CD14-positive monocyte (primary cell): ENCODE results near the gene HK1. TPM values are rescaled to one million over a fixed set of nuclear protein-coding genes. Genes with fewer than 3 reads are reported as not detected.

Experiments used
- DNase-seq, 3 donors: peaks; one replicate each; pipeline ENCODE4 v3.0.0-alpha.2; 2011 to 2022
- H2AFZ ChIP-seq: 2 replicates; pipeline ENCODE4 v1.6.0; 2012; ENCODE audit warnings: mild to moderate bottlenecking, low read depth, low read length, inconsistent platforms; ENCODE audit not compliant: insufficient read depth, poor library complexity, severe bottlenecking
- H3K27ac ChIP-seq, 2 donors: 1 replicate in 1 of 2; 2 replicates in 1 of 2; pipeline ENCODE4 v1.5.1; 2012 to 2013; ENCODE audit warnings: low read length in 2 of 2, control low read depth in 1 of 2, inconsistent platforms in 1 of 2, low read depth in 1 of 2, mild to moderate bottlenecking in 1 of 2
- H3K27me3 ChIP-seq, 2 donors: one replicate each; pipeline versions ENCODE4 v1.6.0 to v1.6.1; 2011 to 2013; ENCODE audit warnings: low read length in 2 of 2; ENCODE audit not compliant: control insufficient read depth in 2 of 2, insufficient read depth in 2 of 2
- H3K36me3 ChIP-seq, 2 donors: replicated peaks in 1 of 2; 1 replicate in 1 of 2; 2 replicates in 1 of 2; pipeline versions ENCODE4 v1.5.1 to v1.6.1; 2012 to 2013; ENCODE audit warnings: low read length in 2 of 2, control low read depth in 1 of 2, inconsistent platforms in 1 of 2, mild to moderate bottlenecking in 1 of 2; ENCODE audit not compliant: insufficient read depth in 2 of 2, control insufficient read depth in 1 of 2
- H3K4me1 ChIP-seq, 2 donors: 1 replicate in 1 of 2; 2 replicates in 1 of 2; pipeline versions ENCODE4 v1.5.1 to v1.6.1; 2012 to 2013; ENCODE audit warnings: low read length in 2 of 2, control low read depth in 1 of 2, inconsistent platforms in 1 of 2, mild to moderate bottlenecking in 1 of 2, moderate library complexity in 1 of 2; ENCODE audit not compliant: insufficient read depth in 2 of 2, control insufficient read depth in 1 of 2
- H3K4me2 ChIP-seq: replicated peaks from 2 replicates; pipeline ENCODE3; 2012; ENCODE audit warnings: low read length, moderate library complexity, mild to moderate bottlenecking; ENCODE audit not compliant: poor library complexity, severe bottlenecking; ENCODE audit errors: extremely low read depth
- H3K4me3 ChIP-seq, 3 experiments: fragments of 200-600 bp in 1 of 3; sonication (generic) in 1 of 3; replicated peaks in 1 of 3; 1 replicate in 2 of 3; 2 replicates in 1 of 3; pipeline ENCODE4 v1.5.1; 2011 to 2013; ENCODE audit warnings: low read length in 3 of 3, mild to moderate bottlenecking in 3 of 3, control low read depth in 2 of 3, low read depth in 2 of 3, inconsistent platforms in 1 of 3, moderate library complexity in 1 of 3
- H3K79me2 ChIP-seq: 2 replicates; pipeline ENCODE4 v1.6.0; 2012; ENCODE audit warnings: mild to moderate bottlenecking, control low read depth, inconsistent platforms, low read length, moderate library complexity; ENCODE audit not compliant: insufficient read depth
- H3K9ac ChIP-seq: 2 replicates; pipeline ENCODE4 v1.6.0; 2017; ENCODE audit warnings: low read length, mild to moderate bottlenecking; ENCODE audit not compliant: insufficient read depth, poor library complexity, severe bottlenecking
- H3K9me3 ChIP-seq, 2 donors: replicated peaks in 1 of 2; 1 replicate in 1 of 2; 2 replicates in 1 of 2; pipeline versions ENCODE4 v1.5.1 to v1.6.1; 2012 to 2013; ENCODE audit warnings: low read length in 2 of 2, control low read depth in 1 of 2; ENCODE audit not compliant: control insufficient read depth in 1 of 2, insufficient read depth in 1 of 2
- H4K20me1 ChIP-seq: 2 replicates; pipeline ENCODE4 v1.6.0; 2012; ENCODE audit warnings: mild to moderate bottlenecking, low read length, control low read depth, moderate library complexity; ENCODE audit not compliant: insufficient read depth
- H3K27ac Mint-ChIP-seq, 7 donors: one replicate each; pipeline ENCODE4 v1.8.0; 2020; ENCODE audit warnings: mild to moderate bottlenecking in 7 of 7, mixed read lengths in 7 of 7, moderate library complexity in 6 of 7, inconsistent platforms in 2 of 7
- H3K27me3 Mint-ChIP-seq, 3 donors: one replicate each; pipeline ENCODE4 v1.8.0; 2021 to 2022; ENCODE audit warnings: low read depth in 3 of 3, mild to moderate bottlenecking in 3 of 3, mixed read lengths in 3 of 3, moderate library complexity in 3 of 3, inconsistent platforms in 1 of 3
- H3K36me3 Mint-ChIP-seq, 2 donors: one replicate each; pipeline ENCODE4 v1.8.0; 2020; ENCODE audit warnings: mixed read lengths in 2 of 2, inconsistent platforms in 1 of 2, mild to moderate bottlenecking in 1 of 2
- H3K4me1 Mint-ChIP-seq: one replicate; pipeline ENCODE4 v1.8.0; 2020; ENCODE audit warnings: mild to moderate bottlenecking, mixed read lengths
- H3K4me3 Mint-ChIP-seq, 2 donors: one replicate each; pipeline ENCODE4 v1.8.0; 2020; ENCODE audit warnings: mild to moderate bottlenecking in 2 of 2, mixed read lengths in 2 of 2, moderate library complexity in 1 of 2
- H3K9me3 Mint-ChIP-seq, 7 donors: one replicate each; pipeline ENCODE4 v1.8.0; 2020 to 2022; ENCODE audit warnings: mixed read lengths in 7 of 7, mild to moderate bottlenecking in 6 of 7, moderate library complexity in 6 of 7, inconsistent platforms in 2 of 7
- CTCF ChIP-seq: fragments of 200-600 bp; IDR thresholded peaks from one replicate; pipeline ENCODE4 v1.8.0; 2022; ENCODE audit warnings: antibody characterized with exemption, mild to moderate bottlenecking
- WGBS: methylation state at CpG from one replicate; pipeline ENCODE4 v1.1.5; 2013; ENCODE audit warnings: missing lambda C conversion rate; ENCODE audit not compliant: insufficient coverage; 5-methylcytosine and 5-hydroxymethylcytosine counted together
- intact Hi-C, 2 donors: fragments of 100-400 bp; cut with micrococcal nuclease; formaldehyde crosslinking; loops; one replicate each; pipeline versions ENCODE4 v1.15.0 to v1.15.1; 2023
- polyA plus RNA-seq, 3 donors: library from polyadenylated mRNA; depleted of rRNA in 1 of 3; unstranded in 2 of 3; stranded (reverse) in 1 of 3; fragments of 300-500 nt in 2 of 3; fragments of >200 nt in 1 of 3; fragmentation: Illumina TruSeq in 2 of 3; gene quantifications; 1 replicate in 2 of 3; 2 replicates in 1 of 3; pipeline ENCODE4 v1.2.3, GENCODE V29; 2012 to 2021

Gene HK1
- polyA plus RNA-seq, 3 donors, result 57.9 to 146 (median 125) TPM

DNA sequence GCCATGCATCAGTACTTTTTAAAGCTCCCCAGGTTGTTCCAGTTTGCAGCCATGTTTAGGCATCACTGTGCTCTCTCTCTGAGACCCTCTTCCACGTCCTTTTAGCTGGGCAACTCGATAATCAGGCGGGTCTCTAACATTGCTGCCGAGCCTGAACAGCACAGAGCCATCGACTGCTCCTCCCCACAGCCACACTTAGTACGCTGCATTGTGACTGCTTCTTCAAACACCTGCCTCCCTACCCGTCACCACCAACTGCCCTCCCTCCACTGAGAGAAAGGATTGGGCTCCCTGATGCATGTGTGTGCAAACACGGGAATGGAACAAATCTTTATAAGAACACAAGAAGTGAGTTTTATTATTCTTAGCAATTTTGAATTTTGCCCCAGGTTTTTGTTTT lies 149.9 kb downstream of the HK1 start:
- Mint-ChIP-seq H3K36me3 (no peaks in the 10 kb centered on the region), H3K27ac (peak overlapping the region in 1 of 7 donors; percentile 6), H3K9me3 (peaks cover 0 to 3% (median 0%) of the 10 kb centered on the region in 7 donors), H3K4me3 (no peak overlapping the region), H3K27me3 (peaks cover 3 to 7% (median 4%) of the 10 kb centered on the region in 3 donors), H3K4me1 (peaks cover 10% of the 10 kb centered on the region)
- Histone ChIP-seq H3K9ac (no peak overlapping the region), H4K20me1 (no peaks in the 10 kb centered on the region), H3K27me3 (no peaks in the 10 kb centered on the region), H3K27ac (no peak overlapping the region), H3K4me2 (no peak overlapping the region), H3K9me3 (no peaks in the 10 kb centered on the region), H3K4me1 (peaks cover 5 to 6% of the 10 kb centered on the region in 2 donors), H2AFZ (no peak overlapping the region), H3K4me3 (no peak overlapping the region), H3K79me2 (no peaks in the 10 kb centered on the region), H3K36me3 (no peaks in the 10 kb centered on the region)
- TF ChIP-seq CTCF, result no peak
- DNase-seq, result no peak
- intact Hi-C loops, result loop anchor here (5.0 kb wide), 1 partner anchor 79 kb away; no protein-coding TSS in a partner anchor
- 78% methylated on average over 4 of the region's 8 CpGs for WGBS

- Mint-ChIP-seq H3K27me3 (peaks cover 0 to 9% (median 6%) of the 10 kb centered on the region in 3 donors), H3K27ac (no peak overlapping the region), H3K9me3 (peaks cover 0 to 5% (median 3%) of the 10 kb centered on the region in 7 donors), H3K36me3 (no peaks in the 10 kb centered on the region), H3K4me1 (peaks cover 11% of the 10 kb centered on the region), H3K4me3 (no peak overlapping the region)
- no peak for DNase-seq
- H3K4me3 ChIP-seq, result no peak overlapping the region
- H3K27me3 ChIP-seq, result no peaks in the 10 kb centered on the region
- no peak for TF ChIP-seq CTCF
- no peak overlapping the region for H2AFZ ChIP-seq
- no peaks in the 10 kb centered on the region for H3K79me2 ChIP-seq
- H4K20me1 ChIP-seq, result no peaks in the 10 kb centered on the region
- no CpG with 5 or more reads among the region's 2 CpGs for WGBS
- no peak overlapping the region for H3K4me2 ChIP-seq
- no peaks in the 10 kb centered on the region for H3K36me3 ChIP-seq
- H3K9me3 ChIP-seq, result peaks cover 0 to 3% of the 10 kb centered on the region in 2 donors
- intact Hi-C loops, result no loop called here
- no peak overlapping the region for H3K27ac ChIP-seq
- H3K9ac ChIP-seq, result no peak overlapping the region
- peaks cover 10 to 12% of the 10 kb centered on the region in 2 donors for H3K4me1 ChIP-seq
Measured at GRCh38 chr10:69434169-69434568, 155.9 kb downstream of the HK1 start.
